Nephron progenitor cell (in vitro differentiated cells): ENCODE measurements around the gene TAF3.

ENCODE experiments used
- DNase-seq: peaks from one replicate; pipeline ENCODE4 v3.0.0; 2021
- H3K27ac Mint-ChIP-seq: 2 replicates; pipeline ENCODE4 v1.8.0; 2021; ENCODE audit warnings: mild to moderate bottlenecking, moderate library complexity, mixed read lengths
- H3K27me3 Mint-ChIP-seq: 2 replicates; pipeline ENCODE4 v1.8.0; 2021; ENCODE audit warnings: mild to moderate bottlenecking, low read depth, mixed read lengths; ENCODE audit not compliant: poor library complexity
- H3K36me3 Mint-ChIP-seq: 2 replicates; pipeline ENCODE4 v1.8.0; 2021; ENCODE audit warnings: low read depth, mixed read lengths
- H3K4me1 Mint-ChIP-seq: 2 replicates; pipeline ENCODE4 v1.8.0; 2021; ENCODE audit warnings: mixed read lengths
- H3K4me3 Mint-ChIP-seq: 2 replicates; pipeline ENCODE4 v1.8.0; 2021; ENCODE audit warnings: mild to moderate bottlenecking, moderate library complexity, mixed read lengths
- H3K9me3 Mint-ChIP-seq: 2 replicates; pipeline ENCODE4 v1.8.0; 2021; ENCODE audit warnings: mild to moderate bottlenecking, moderate library complexity, mixed read lengths
- TF ChIP-seq, protein P1 (sequence below): fragments of 200-600 bp; sonication (generic); IDR thresholded peaks from 2 replicates; pipeline ENCODE4 v1.5.0; 2021; ENCODE audit warnings: antibody characterized with exemption

Gene TAF3

DNA sequence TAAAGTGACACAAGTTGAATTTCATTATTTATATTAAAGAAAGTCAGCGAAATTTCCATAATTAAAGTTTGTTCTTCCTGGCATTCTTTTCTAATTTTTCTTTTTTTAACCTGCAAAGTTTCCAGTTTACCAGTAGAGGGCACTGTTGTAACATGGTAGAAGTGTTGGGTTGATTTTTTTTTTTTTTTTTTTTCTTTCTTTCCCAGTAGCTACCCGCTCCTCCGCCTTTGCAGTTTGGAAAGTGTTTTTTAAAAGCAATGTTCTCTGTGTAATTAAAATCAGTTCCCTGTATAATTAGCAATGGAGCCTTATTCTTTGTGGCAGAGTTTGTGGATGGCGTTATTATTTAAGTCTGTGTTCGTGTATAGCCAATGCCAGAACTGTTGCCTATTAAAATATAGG lies 53.7 kb downstream of the TAF3 start:
- no peak for DNase-seq
- H3K27ac Mint-ChIP-seq, result no peak overlapping the region
- H3K4me1 Mint-ChIP-seq, result peaks cover 25% of the 10 kb centered on the region
- H3K36me3 Mint-ChIP-seq, result no peaks in the 10 kb centered on the region
- TF ChIP-seq, protein P1, sequence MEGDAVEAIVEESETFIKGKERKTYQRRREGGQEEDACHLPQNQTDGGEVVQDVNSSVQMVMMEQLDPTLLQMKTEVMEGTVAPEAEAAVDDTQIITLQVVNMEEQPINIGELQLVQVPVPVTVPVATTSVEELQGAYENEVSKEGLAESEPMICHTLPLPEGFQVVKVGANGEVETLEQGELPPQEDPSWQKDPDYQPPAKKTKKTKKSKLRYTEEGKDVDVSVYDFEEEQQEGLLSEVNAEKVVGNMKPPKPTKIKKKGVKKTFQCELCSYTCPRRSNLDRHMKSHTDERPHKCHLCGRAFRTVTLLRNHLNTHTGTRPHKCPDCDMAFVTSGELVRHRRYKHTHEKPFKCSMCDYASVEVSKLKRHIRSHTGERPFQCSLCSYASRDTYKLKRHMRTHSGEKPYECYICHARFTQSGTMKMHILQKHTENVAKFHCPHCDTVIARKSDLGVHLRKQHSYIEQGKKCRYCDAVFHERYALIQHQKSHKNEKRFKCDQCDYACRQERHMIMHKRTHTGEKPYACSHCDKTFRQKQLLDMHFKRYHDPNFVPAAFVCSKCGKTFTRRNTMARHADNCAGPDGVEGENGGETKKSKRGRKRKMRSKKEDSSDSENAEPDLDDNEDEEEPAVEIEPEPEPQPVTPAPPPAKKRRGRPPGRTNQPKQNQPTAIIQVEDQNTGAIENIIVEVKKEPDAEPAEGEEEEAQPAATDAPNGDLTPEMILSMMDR, result peak; percentile 85
- peak overlapping the region; percentile 54 for H3K4me3 Mint-ChIP-seq
- no peaks in the 10 kb centered on the region for H3K27me3 Mint-ChIP-seq
- H3K9me3 Mint-ChIP-seq, result no peaks in the 10 kb centered on the region

DNA sequence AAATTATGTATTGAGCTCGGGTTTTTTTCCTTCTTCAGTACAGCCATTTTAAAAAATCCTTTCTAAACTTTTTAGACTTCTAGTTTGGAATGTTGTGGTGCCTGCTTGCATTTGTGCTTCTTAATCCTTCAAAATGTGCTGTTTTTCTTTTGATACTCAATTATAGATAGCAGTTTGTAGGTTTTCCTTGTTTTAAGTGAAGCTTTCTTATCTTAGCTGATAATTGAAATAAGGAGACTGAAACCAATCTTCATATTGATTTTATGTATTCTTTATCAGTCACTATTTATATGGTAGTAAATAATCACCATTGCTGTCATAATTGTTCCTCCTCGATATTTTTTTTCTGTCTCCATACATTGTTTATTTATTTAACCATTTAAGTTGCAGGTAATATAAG lies 56.6 kb downstream of the TAF3 start:
- DNase-seq, result no peak
- Mint-ChIP-seq H3K4me3 (no peak overlapping the region), H3K36me3 (no peaks in the 10 kb centered on the region), H3K27ac (no peak overlapping the region), H3K9me3 (no peaks in the 10 kb centered on the region), H3K27me3 (no peaks in the 10 kb centered on the region), H3K4me1 (peaks cover 25% of the 10 kb centered on the region)
- TF ChIP-seq, protein P1, result no peak

GRCh38 chr10:7876541-7877127 lies 58.3 kb downstream of the TAF3 start:
- no peaks in the 10 kb centered on the region for H3K36me3 Mint-ChIP-seq
- H3K27ac Mint-ChIP-seq, result no peak overlapping the region
- H3K27me3 Mint-ChIP-seq, result no peaks in the 10 kb centered on the region
- no peak overlapping the region for H3K4me3 Mint-ChIP-seq
- peaks cover 21% of the 10 kb centered on the region for H3K4me1 Mint-ChIP-seq
- TF ChIP-seq, protein P1, result no peak
- no peaks in the 10 kb centered on the region for H3K9me3 Mint-ChIP-seq
- no peak for DNase-seq

- TF ChIP-seq, protein P1, result no peak
- DNase-seq, result no peak
- no peaks in the 10 kb centered on the region for H3K36me3 Mint-ChIP-seq
- no peak overlapping the region for H3K4me3 Mint-ChIP-seq
- H3K27ac Mint-ChIP-seq, result no peak overlapping the region
- H3K4me1 Mint-ChIP-seq, result peaks cover 10% of the 10 kb centered on the region
- no peaks in the 10 kb centered on the region for H3K27me3 Mint-ChIP-seq
- H3K9me3 Mint-ChIP-seq, result no peaks in the 10 kb centered on the region
Measured at GRCh38 chr10:7881119-7881518, 62.8 kb downstream of the TAF3 start.

GRCh38 chr10:7886056-7886455 lies 67.8 kb downstream of the TAF3 start:
- H3K4me1 Mint-ChIP-seq, result peaks cover 17% of the 10 kb centered on the region
- H3K36me3 Mint-ChIP-seq, result no peaks in the 10 kb centered on the region
- no peak overlapping the region for H3K27ac Mint-ChIP-seq
- DNase-seq, result no peak
- no peak overlapping the region for H3K4me3 Mint-ChIP-seq
- H3K9me3 Mint-ChIP-seq, result no peaks in the 10 kb centered on the region
- TF ChIP-seq, protein P1, result no peak
- H3K27me3 Mint-ChIP-seq, result peaks cover 5% of the 10 kb centered on the region

- H3K4me1 Mint-ChIP-seq, result peaks cover 17% of the 10 kb centered on the region
- H3K27me3 Mint-ChIP-seq, result peaks cover 5% of the 10 kb centered on the region
- TF ChIP-seq, protein P1, result no peak
- no peak overlapping the region for H3K27ac Mint-ChIP-seq
- no peak overlapping the region for H3K4me3 Mint-ChIP-seq
- H3K9me3 Mint-ChIP-seq, result no peaks in the 10 kb centered on the region
- DNase-seq, result no peak
- no peaks in the 10 kb centered on the region for H3K36me3 Mint-ChIP-seq
Measured at GRCh38 chr10:7887174-7887816, 69.0 kb downstream of the TAF3 start.
